ENCODE data around the gene PROM2. TPM values are rescaled to one million over a fixed set of nuclear protein-coding genes. Genes with fewer than 3 reads are reported as not detected.

PROM2 gene
- total and polyA plus RNA-seq, 4 donors = 0.11 to 1.1 (median 0.24) TPM

DNA sequence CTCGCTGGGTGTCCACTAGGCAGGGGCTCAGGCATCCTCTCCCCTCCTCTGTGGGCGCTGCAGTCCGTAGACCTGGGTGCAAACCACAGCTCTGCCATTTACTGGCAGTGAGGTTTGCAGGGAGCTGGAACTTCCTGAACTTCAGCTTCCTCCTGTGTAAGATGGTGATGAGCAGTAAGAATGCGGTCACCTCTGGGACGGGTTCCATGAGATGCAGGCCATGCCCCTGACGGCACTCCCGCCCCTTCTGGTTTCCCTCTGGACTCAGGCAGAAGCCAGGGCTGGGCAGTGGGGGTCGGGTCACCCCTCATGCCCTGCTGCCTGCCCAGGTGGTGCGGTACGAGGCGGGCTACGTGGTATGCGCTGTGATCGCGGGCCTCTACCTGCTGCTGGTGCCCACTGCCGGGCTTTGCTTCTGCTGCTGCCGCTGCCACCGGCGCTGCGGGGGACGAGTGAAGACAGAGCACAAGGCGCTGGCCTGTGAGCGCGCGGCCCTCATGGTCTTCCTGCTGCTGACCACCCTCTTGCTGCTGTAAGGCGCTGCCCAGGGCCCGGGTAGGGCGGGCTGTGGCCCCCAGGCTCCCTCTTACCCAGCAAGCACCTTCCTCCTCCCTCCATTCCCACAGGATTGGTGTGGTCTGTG is 1.5 kb downstream of the PROM2 start:
- TF ChIP-seq, protein P1, sequence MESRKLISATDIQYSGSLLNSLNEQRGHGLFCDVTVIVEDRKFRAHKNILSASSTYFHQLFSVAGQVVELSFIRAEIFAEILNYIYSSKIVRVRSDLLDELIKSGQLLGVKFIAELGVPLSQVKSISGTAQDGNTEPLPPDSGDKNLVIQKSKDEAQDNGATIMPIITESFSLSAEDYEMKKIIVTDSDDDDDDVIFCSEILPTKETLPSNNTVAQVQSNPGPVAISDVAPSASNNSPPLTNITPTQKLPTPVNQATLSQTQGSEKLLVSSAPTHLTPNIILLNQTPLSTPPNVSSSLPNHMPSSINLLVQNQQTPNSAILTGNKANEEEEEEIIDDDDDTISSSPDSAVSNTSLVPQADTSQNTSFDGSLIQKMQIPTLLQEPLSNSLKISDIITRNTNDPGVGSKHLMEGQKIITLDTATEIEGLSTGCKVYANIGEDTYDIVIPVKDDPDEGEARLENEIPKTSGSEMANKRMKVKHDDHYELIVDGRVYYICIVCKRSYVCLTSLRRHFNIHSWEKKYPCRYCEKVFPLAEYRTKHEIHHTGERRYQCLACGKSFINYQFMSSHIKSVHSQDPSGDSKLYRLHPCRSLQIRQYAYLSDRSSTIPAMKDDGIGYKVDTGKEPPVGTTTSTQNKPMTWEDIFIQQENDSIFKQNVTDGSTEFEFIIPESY (IDR thresholded peaks at IDR 0.05) = no peak
- TF ChIP-seq NR2F2 (IDR thresholded peaks at IDR 0.05) (no peak), RXRA (IDR thresholded peaks at IDR 0.05) (no peak), RAD21 (IDR thresholded peaks at IDR 0.05) (no peak), EGR1 (IDR thresholded peaks at IDR 0.05; ENCODE audit: low read depth in 2 of 2) (no peak), FOXA2 (IDR thresholded peaks at IDR 0.05) (no peak), HNF4A (conservative IDR thresholded peaks at IDR 0.05) (no peak)
- TF ChIP-seq, protein P2, sequence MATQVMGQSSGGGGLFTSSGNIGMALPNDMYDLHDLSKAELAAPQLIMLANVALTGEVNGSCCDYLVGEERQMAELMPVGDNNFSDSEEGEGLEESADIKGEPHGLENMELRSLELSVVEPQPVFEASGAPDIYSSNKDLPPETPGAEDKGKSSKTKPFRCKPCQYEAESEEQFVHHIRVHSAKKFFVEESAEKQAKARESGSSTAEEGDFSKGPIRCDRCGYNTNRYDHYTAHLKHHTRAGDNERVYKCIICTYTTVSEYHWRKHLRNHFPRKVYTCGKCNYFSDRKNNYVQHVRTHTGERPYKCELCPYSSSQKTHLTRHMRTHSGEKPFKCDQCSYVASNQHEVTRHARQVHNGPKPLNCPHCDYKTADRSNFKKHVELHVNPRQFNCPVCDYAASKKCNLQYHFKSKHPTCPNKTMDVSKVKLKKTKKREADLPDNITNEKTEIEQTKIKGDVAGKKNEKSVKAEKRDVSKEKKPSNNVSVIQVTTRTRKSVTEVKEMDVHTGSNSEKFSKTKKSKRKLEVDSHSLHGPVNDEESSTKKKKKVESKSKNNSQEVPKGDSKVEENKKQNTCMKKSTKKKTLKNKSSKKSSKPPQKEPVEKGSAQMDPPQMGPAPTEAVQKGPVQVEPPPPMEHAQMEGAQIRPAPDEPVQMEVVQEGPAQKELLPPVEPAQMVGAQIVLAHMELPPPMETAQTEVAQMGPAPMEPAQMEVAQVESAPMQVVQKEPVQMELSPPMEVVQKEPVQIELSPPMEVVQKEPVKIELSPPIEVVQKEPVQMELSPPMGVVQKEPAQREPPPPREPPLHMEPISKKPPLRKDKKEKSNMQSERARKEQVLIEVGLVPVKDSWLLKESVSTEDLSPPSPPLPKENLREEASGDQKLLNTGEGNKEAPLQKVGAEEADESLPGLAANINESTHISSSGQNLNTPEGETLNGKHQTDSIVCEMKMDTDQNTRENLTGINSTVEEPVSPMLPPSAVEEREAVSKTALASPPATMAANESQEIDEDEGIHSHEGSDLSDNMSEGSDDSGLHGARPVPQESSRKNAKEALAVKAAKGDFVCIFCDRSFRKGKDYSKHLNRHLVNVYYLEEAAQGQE (IDR thresholded peaks at IDR 0.05) = no peak
- TF ChIP-seq, protein P3, sequence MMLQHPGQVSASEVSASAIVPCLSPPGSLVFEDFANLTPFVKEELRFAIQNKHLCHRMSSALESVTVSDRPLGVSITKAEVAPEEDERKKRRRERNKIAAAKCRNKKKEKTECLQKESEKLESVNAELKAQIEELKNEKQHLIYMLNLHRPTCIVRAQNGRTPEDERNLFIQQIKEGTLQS (IDR thresholded peaks at IDR 0.05) = no peak
- DNase-seq (ENCODE audit: low spot score) = no peak
- Histone ChIP-seq H3K36me3 (ENCODE audit: control insufficient read depth in 4 of 4, insufficient read depth in 3 of 4, low read depth in 1 of 4, low read length in 3 of 4) (no peaks in the 10 kb centered on the region), H3K27me3 (ENCODE audit: control insufficient read depth in 4 of 4, insufficient read depth in 4 of 4, low read length in 3 of 4) (no peaks in the 10 kb centered on the region), H3K9me3 (ENCODE audit: control insufficient read depth in 4 of 4, low read length in 3 of 4) (no peaks in the 10 kb centered on the region), H3K27ac (ENCODE audit: low read depth in 1 of 2, low read length in 2 of 2) (no peak overlapping the region), H3K4me3 (ENCODE audit: low read depth in 1 of 3, low read length in 3 of 3) (no peak overlapping the region), H3K4me1 (ENCODE audit: control insufficient read depth in 4 of 4, insufficient read depth in 4 of 4, low read length in 3 of 4) (no peaks in the 10 kb centered on the region), H3K9ac (ENCODE audit: low read depth in 1 of 2, low read length in 2 of 2) (no peak overlapping the region)
- 88% methylated on average over 28 of the region's 28 CpGs for WGBS

DNA sequence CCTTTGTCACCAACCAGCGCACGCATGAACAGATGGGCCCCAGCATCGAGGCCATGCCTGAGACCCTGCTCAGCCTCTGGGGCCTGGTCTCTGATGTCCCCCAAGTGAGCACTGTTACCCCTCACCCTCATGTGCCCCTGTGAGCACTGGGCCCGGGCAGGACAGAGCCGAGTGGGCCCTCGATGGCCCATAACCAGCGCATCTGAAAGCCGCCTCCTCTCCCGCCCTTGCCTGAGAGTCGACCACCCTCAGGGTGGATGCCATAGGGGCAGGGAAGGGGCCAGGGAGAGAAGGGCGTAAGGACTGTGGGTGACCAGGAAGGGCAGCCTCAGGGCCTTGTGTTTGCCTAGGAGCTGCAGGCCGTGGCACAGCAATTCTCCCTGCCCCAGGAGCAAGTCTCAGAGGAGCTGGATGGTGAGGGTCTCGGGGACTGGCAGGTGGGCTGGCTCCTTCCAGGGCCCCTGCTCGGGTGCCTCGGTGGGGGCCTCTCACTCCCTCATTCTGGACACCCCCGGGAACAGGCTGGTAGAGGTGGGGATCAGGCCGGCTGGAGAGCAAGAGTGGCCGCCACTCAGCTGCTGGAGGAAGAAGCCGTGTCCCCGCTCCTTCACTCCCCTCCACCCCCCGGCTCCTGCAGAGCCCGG is 2.1 kb downstream of the PROM2 start:
- no peak for DNase-seq (ENCODE audit: low spot score)
- Histone ChIP-seq H3K9ac (ENCODE audit: low read depth in 1 of 2, low read length in 2 of 2) (no peak overlapping the region), H3K27ac (ENCODE audit: low read depth in 1 of 2, low read length in 2 of 2) (no peak overlapping the region), H3K36me3 (ENCODE audit: control insufficient read depth in 4 of 4, insufficient read depth in 3 of 4, low read depth in 1 of 4, low read length in 3 of 4) (no peaks in the 10 kb centered on the region), H3K4me1 (ENCODE audit: control insufficient read depth in 4 of 4, insufficient read depth in 4 of 4, low read length in 3 of 4) (no peaks in the 10 kb centered on the region), H3K9me3 (ENCODE audit: control insufficient read depth in 4 of 4, low read length in 3 of 4) (no peaks in the 10 kb centered on the region), H3K27me3 (ENCODE audit: control insufficient read depth in 4 of 4, insufficient read depth in 4 of 4, low read length in 3 of 4) (no peaks in the 10 kb centered on the region), H3K4me3 (ENCODE audit: low read depth in 1 of 3, low read length in 3 of 3) (no peak overlapping the region)
- 91% methylated on average over 22 of the region's 22 CpGs for WGBS
- TF ChIP-seq TAF1 (conservative IDR thresholded peaks at IDR 0.05) (no peak), NR2F2 (IDR thresholded peaks at IDR 0.05) (no peak), FOXA1 (IDR thresholded peaks at IDR 0.05) (no peak), JUND (IDR thresholded peaks at IDR 0.05) (no peak), EGR1 (IDR thresholded peaks at IDR 0.05; ENCODE audit: low read depth in 2 of 2) (no peak), YY1 (IDR thresholded peaks at IDR 0.05) (no peak), RXRA (IDR thresholded peaks at IDR 0.05) (no peak), FOXA2 (IDR thresholded peaks at IDR 0.05) (no peak), HNF4G (IDR thresholded peaks at IDR 0.05) (no peak), GABPA (IDR thresholded peaks at IDR 0.05 in 1 of 2, conservative IDR thresholded peaks at IDR 0.05 in 1 of 2) (no peak), HNF4A (conservative IDR thresholded peaks at IDR 0.05) (no peak), RAD21 (IDR thresholded peaks at IDR 0.05) (no peak)
- TF ChIP-seq, protein P2 (IDR thresholded peaks at IDR 0.05) = no peak
- TF ChIP-seq, protein P3 (IDR thresholded peaks at IDR 0.05) = no peak
- TF ChIP-seq, protein P4, sequence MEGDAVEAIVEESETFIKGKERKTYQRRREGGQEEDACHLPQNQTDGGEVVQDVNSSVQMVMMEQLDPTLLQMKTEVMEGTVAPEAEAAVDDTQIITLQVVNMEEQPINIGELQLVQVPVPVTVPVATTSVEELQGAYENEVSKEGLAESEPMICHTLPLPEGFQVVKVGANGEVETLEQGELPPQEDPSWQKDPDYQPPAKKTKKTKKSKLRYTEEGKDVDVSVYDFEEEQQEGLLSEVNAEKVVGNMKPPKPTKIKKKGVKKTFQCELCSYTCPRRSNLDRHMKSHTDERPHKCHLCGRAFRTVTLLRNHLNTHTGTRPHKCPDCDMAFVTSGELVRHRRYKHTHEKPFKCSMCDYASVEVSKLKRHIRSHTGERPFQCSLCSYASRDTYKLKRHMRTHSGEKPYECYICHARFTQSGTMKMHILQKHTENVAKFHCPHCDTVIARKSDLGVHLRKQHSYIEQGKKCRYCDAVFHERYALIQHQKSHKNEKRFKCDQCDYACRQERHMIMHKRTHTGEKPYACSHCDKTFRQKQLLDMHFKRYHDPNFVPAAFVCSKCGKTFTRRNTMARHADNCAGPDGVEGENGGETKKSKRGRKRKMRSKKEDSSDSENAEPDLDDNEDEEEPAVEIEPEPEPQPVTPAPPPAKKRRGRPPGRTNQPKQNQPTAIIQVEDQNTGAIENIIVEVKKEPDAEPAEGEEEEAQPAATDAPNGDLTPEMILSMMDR (IDR thresholded peaks at IDR 0.05; ENCODE audit: low read depth, low read length, missing input control) = no peak
- TF ChIP-seq, protein P5, sequence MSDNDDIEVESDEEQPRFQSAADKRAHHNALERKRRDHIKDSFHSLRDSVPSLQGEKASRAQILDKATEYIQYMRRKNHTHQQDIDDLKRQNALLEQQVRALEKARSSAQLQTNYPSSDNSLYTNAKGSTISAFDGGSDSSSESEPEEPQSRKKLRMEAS (IDR thresholded peaks at IDR 0.05) = no peak

All from liver (tissue), 9 donors.